Smooth muscle cell (in vitro differentiated cells): Measurements from ENCODE around the gene COPG2. TPM values are rescaled to one million over a fixed set of nuclear protein-coding genes. Genes with fewer than 3 reads are reported as not detected.
A peak's percentile ranks its signal among the peaks of the same experiment; 100 is the strongest.

Experiments used
- DNase-seq: peaks from one replicate; lab custom pipeline; 2025; ENCODE audit not compliant: unreplicated experiment; lab: John Stamatoyannopoulos, UW
- H2AFZ ChIP-seq: fragments of 200-600 bp; sonication (generic); 2 replicates; pipeline ENCODE4 v1.6.0; 2016; ENCODE audit warnings: antibody characterized with exemption, low read depth, mild to moderate bottlenecking
- H3F3A ChIP-seq: fragments of 200-600 bp; sonication (generic); 2 replicates; pipeline ENCODE4 v1.6.0; 2017; ENCODE audit warnings: antibody characterized with exemption, low read depth
- H3K27ac ChIP-seq: fragments of 200-600 bp; sonication (generic); 2 replicates; pipeline ENCODE4 v1.5.1; 2016; ENCODE audit warnings: low read depth, mild to moderate bottlenecking
- H3K27me3 ChIP-seq: fragments of 200-600 bp; sonication (generic); 2 replicates; pipeline ENCODE4 v1.6.1; 2016; ENCODE audit warnings: low read depth, mild to moderate bottlenecking
- H3K36me3 ChIP-seq: fragments of 200-600 bp; sonication (generic); 2 replicates; pipeline ENCODE4 v1.5.1; 2016; ENCODE audit warnings: low read depth
- H3K4me1 ChIP-seq: fragments of 200-600 bp; sonication (generic); 2 replicates; pipeline ENCODE4 v1.5.1; 2016; ENCODE audit warnings: low read depth
- H3K4me2 ChIP-seq: fragments of 200-600 bp; sonication (generic); 2 replicates; pipeline ENCODE4 v1.6.0; 2016; ENCODE audit warnings: mild to moderate bottlenecking
- H3K4me3 ChIP-seq: fragments of 200-600 bp; sonication (generic); 2 replicates; pipeline ENCODE4 v1.5.1; 2016; ENCODE audit warnings: mild to moderate bottlenecking
- H3K79me2 ChIP-seq: fragments of 200-600 bp; sonication (generic); 2 replicates; pipeline ENCODE4 v1.6.0; 2016; ENCODE audit warnings: low read depth, mild to moderate bottlenecking
- H3K9ac ChIP-seq: fragments of 200-600 bp; sonication (generic); 2 replicates; pipeline ENCODE4 v1.6.0; 2016; ENCODE audit warnings: low read depth
- H3K9me3 ChIP-seq: fragments of 200-600 bp; sonication (generic); replicated peaks from 2 replicates; pipeline ENCODE4 v1.5.1; 2016; ENCODE audit warnings: low read depth
- H4K20me1 ChIP-seq: fragments of 200-600 bp; sonication (generic); 2 replicates; pipeline ENCODE4 v1.6.0; 2016; ENCODE audit warnings: low read depth
- WGBS: methylation state at CpG from one replicate; pipeline ENCODE4 v1.1.7; 2016; ENCODE audit warnings: low lambda C conversion rate; 5-methylcytosine and 5-hydroxymethylcytosine counted together
- polyA plus RNA-seq: library from polyadenylated mRNA; unstranded; fragments of >200 nt; fragmentation: Nextera tagmentation; extraction: Ambion mirVana; gene quantifications from 2 replicates; pipeline ENCODE4 v1.2.1, GENCODE V29; 2016
- total RNA-seq: library from RNA; depleted of rRNA; stranded (reverse); fragments of >200 nt; gene quantifications from 2 replicates; pipeline ENCODE4 v1.2.3, GENCODE V29; 2014
- TF ChIP-seq, protein P1 (sequence below): fragments of 200-600 bp; sonication (generic); IDR thresholded peaks from 2 replicates; pipeline ENCODE4 v1.5.1; 2017; ENCODE audit warnings: borderline replicate concordance, mild to moderate bottlenecking, antibody characterized with exemption; ENCODE audit not compliant: insufficient read depth, poor library complexity, severe bottlenecking

The COPG2 gene
- total and polyA plus RNA-seq, 2 experiments from 2014 or later: 5.6 to 39.8 TPM

DNA sequence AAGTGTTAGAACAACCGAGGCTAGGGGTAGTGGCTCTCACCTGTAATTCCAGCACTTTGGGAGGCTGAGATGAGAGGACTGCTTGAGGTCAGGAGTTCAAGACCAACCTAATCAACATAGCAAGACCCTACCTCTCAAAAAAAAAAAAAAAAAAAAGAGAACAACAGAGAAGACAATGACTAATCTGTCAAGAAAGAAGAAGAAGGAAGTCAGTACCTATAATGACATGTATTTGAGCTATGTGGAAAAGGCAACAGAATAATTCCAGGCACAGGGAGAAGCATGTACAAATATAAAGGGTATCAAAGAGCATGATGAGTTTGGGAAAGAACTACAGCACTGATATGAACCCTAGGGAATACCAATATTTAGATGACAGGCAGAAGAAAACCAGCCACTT lies 27.5 kb downstream of the COPG2 start:
- H2AFZ ChIP-seq: no peak overlapping the region
- TF ChIP-seq, protein P1, sequence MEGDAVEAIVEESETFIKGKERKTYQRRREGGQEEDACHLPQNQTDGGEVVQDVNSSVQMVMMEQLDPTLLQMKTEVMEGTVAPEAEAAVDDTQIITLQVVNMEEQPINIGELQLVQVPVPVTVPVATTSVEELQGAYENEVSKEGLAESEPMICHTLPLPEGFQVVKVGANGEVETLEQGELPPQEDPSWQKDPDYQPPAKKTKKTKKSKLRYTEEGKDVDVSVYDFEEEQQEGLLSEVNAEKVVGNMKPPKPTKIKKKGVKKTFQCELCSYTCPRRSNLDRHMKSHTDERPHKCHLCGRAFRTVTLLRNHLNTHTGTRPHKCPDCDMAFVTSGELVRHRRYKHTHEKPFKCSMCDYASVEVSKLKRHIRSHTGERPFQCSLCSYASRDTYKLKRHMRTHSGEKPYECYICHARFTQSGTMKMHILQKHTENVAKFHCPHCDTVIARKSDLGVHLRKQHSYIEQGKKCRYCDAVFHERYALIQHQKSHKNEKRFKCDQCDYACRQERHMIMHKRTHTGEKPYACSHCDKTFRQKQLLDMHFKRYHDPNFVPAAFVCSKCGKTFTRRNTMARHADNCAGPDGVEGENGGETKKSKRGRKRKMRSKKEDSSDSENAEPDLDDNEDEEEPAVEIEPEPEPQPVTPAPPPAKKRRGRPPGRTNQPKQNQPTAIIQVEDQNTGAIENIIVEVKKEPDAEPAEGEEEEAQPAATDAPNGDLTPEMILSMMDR: no peak
- H3K9me3 ChIP-seq: no peaks in the 10 kb centered on the region
- H3K9ac ChIP-seq: no peak overlapping the region
- H4K20me1 ChIP-seq: no peaks in the 10 kb centered on the region
- H3K36me3 ChIP-seq: peaks cover 6% of the 10 kb centered on the region
- no peak for DNase-seq
- no peak overlapping the region for H3K4me2 ChIP-seq
- no peaks in the 10 kb centered on the region for H3K27me3 ChIP-seq
- peaks cover 3% of the 10 kb centered on the region for H3F3A ChIP-seq
- H3K79me2 ChIP-seq: no peaks in the 10 kb centered on the region
- whole genome bisulfite sequencing: 100% methylated on average over 1 of the region's 1 CpG
- H3K4me3 ChIP-seq: no peak overlapping the region
- no peak overlapping the region for H3K27ac ChIP-seq
- H3K4me1 ChIP-seq: no peaks in the 10 kb centered on the region

DNA sequence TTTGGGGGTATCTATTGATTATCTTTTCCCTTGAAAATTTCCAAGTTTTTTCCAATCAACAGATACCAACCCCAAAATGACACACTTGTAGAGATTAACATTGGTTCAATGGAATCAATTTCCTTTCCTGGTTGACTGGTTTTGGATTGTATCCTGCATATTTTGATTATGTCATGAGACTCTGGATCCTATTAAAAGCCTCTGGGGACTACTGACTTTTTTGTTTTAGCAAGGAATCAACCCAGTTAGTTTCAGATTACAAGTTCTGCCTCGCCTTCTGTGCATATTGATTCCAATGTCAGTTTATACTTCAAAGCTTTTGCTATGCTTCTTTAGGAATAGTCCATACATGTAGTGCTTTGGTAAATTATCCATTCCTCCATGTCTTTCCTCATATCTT lies 29.2 kb downstream of the COPG2 start:
- Histone ChIP-seq H3K4me2 (no peak overlapping the region), H3K79me2 (no peaks in the 10 kb centered on the region), H3K27me3 (no peaks in the 10 kb centered on the region), H3K4me3 (no peak overlapping the region), H2AFZ (no peak overlapping the region), H3K9ac (no peak overlapping the region), H3K27ac (no peak overlapping the region), H3F3A (peaks cover 3% of the 10 kb centered on the region), H3K36me3 (peaks cover 6% of the 10 kb centered on the region), H4K20me1 (no peaks in the 10 kb centered on the region), H3K9me3 (no peaks in the 10 kb centered on the region), H3K4me1 (no peaks in the 10 kb centered on the region)
- no peak for DNase-seq
- TF ChIP-seq, protein P1: no peak
- 100% methylated on average over 1 of the region's 1 CpG for WGBS

DNA sequence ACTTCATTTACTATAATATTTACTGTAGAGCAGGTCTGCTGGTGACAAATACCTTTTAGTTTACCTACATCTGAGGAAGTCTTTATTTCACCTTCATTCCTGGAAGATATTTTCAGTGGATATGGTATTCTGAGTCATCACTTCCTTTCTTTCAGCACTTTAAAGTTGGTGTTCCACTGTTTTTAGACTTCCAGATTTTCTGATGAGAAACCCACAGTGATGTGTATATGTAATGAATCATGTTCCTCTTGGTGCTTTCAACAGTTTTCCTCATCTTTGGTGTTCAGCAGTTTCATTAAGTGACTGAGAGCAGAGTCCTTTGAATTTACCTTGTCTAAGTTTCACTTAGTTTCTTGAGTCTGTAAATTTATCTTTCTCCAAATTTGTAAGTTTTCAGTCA lies 36.4 kb downstream of the COPG2 start:
- TF ChIP-seq, protein P1: no peak
- Histone ChIP-seq H4K20me1 (no peaks in the 10 kb centered on the region), H3K27me3 (no peaks in the 10 kb centered on the region), H3K27ac (peak overlapping the region; percentile 15), H3K36me3 (peaks cover 7% of the 10 kb centered on the region), H3K79me2 (no peaks in the 10 kb centered on the region), H3F3A (no peaks in the 10 kb centered on the region), H3K4me1 (no peaks in the 10 kb centered on the region), H3K4me3 (no peak overlapping the region), H3K9me3 (no peaks in the 10 kb centered on the region), H3K4me2 (no peak overlapping the region), H3K9ac (no peak overlapping the region), H2AFZ (no peak overlapping the region)
- DNase-seq: no peak

DNA sequence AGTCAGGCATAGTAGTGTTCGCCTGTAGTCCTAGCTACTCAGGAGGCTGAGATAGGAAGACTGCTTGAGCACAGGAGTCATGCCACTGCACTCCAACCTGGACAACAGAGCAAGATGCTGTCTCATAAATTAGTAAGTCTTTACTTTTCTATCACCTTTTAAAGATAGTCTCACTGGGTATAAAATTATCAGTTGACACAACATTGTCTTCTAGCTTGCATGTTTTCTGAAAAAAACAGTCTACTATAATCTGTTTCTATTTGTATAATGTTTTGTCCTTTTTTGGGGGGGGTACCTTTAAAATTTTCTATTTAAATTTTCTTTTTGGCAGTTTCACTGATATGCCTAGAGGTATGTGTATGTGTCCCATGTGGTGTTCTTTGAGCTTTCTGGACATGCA lies 39.6 kb downstream of the COPG2 start:
- Histone ChIP-seq H3F3A (no peaks in the 10 kb centered on the region), H4K20me1 (no peaks in the 10 kb centered on the region), H3K9ac (no peak overlapping the region), H3K4me2 (no peak overlapping the region), H3K4me3 (no peak overlapping the region), H3K9me3 (no peaks in the 10 kb centered on the region), H3K4me1 (no peaks in the 10 kb centered on the region), H3K79me2 (no peaks in the 10 kb centered on the region), H3K27ac (no peak overlapping the region), H3K27me3 (no peaks in the 10 kb centered on the region), H3K36me3 (peaks cover 7% of the 10 kb centered on the region), H2AFZ (no peak overlapping the region)
- WGBS: 93% methylated on average over 1 of the region's 1 CpG
- TF ChIP-seq, protein P1: no peak
- no peak for DNase-seq
